GM12878 (cell line): ENCODE data around the gene USB1. TPM values are rescaled to one million over a fixed set of nuclear protein-coding genes. Genes with fewer than 3 reads are reported as not detected.

Experiments used
- ATAC-seq: fragments of 200-7000 bp; cut with Tn5 transposase; 3 replicates; pipeline ENCODE4 v1.9.1; 2020; ENCODE audit warnings: mild to moderate bottlenecking, moderate library complexity
- BruUV-seq: library from RNA; stranded (reverse); fragments of 400-500 nt; replicated peaks from 2 replicates; lab custom pipeline; 2021; lab: Mats Ljungman, UMichigan
- CTCF ChIA-PET: fragments of 300-600 bp; sonication (Branson Sonifier 250); formaldehyde crosslinking; extraction: SDS; loops from one replicate; lab custom pipeline; 2021; ENCODE audit warnings: inconsistent platforms; lab: Yijun Ruan, JAX
- POLR2A ChIA-PET: fragments of 350-600 bp; formaldehyde crosslinking; extraction: SDS; loops from one replicate; lab custom pipeline; 2021; ENCODE audit warnings: inconsistent platforms; lab: Charles Lee
- RAD21 ChIA-PET: fragments of 300-600 bp; sonication (Branson Sonifier 250); formaldehyde crosslinking; loops from one replicate; lab custom pipeline; 2023; ENCODE audit warnings: antibody characterized with exemption; ENCODE audit not compliant: unreplicated experiment; lab: Charles Lee
- SMC1A ChIA-PET: fragments of 300-600 bp; sonication (Branson Sonifier 250); formaldehyde crosslinking; loops from one replicate; lab custom pipeline; 2023; ENCODE audit not compliant: unreplicated experiment, uncharacterized antibody; lab: Charles Lee
- DNase-seq: peaks from one replicate; pipeline ENCODE4 v3.0.0-alpha.2; 2011; ENCODE audit warnings: low read depth, low spot score
- FAIRE-seq: peaks from 3 replicates; lab custom pipeline; 2011; peaks lifted over from hg19 to GRCh38; lab: Jason Lieb, UNC
- H2AFZ ChIP-seq: 2 replicates; pipeline ENCODE4 v1.6.0; 2011; ENCODE audit warnings: low read depth, low read length, control low read depth; ENCODE audit not compliant: control insufficient read depth
- H3K27ac ChIP-seq: 2 replicates; pipeline ENCODE4 v1.5.1; 2011; ENCODE audit warnings: control low read depth; ENCODE audit not compliant: control insufficient read depth, insufficient read depth
- H3K27me3 ChIP-seq, 2 experiments: replicated peaks in 1 of 2; 2 replicates each; pipeline versions ENCODE4 v1.6.0 to v1.6.1; 2011; ENCODE audit warnings: low read length in 1 of 2; ENCODE audit not compliant: control insufficient read depth in 2 of 2, insufficient read depth in 2 of 2
- H3K36me3 ChIP-seq, 2 experiments: 2 replicates each; pipeline ENCODE4 v1.5.1; 2011; ENCODE audit warnings: low read length in 1 of 2; ENCODE audit not compliant: control insufficient read depth in 2 of 2, insufficient read depth in 2 of 2
- H3K4me1 ChIP-seq: 2 replicates; pipeline ENCODE4 v1.6.1; 2011; ENCODE audit warnings: mild to moderate bottlenecking, low read length, moderate library complexity, mixed read lengths; ENCODE audit not compliant: control insufficient read depth, insufficient read depth
- H3K4me2 ChIP-seq: 2 replicates; pipeline ENCODE4 v1.6.0; 2011; ENCODE audit warnings: control low read depth; ENCODE audit not compliant: control insufficient read depth, insufficient read depth
- H3K4me3 ChIP-seq: fragments of 200-600 bp; sonication (generic); 2 replicates; pipeline ENCODE4 v1.5.1; 2016
- H3K79me2 ChIP-seq: 2 replicates; pipeline ENCODE4 v1.6.0; 2011; ENCODE audit warnings: low read length; ENCODE audit not compliant: control insufficient read depth, insufficient read depth
- H3K9ac ChIP-seq: 2 replicates; pipeline ENCODE4 v1.8.0; 2011; ENCODE audit warnings: low read length, control low read depth, mixed read lengths; ENCODE audit not compliant: control insufficient read depth, insufficient read depth
- H3K9me3 ChIP-seq: replicated peaks from 3 replicates; pipeline ENCODE4 v1.5.1; 2011; ENCODE audit warnings: mild to moderate bottlenecking, low read length; ENCODE audit not compliant: control insufficient read depth, insufficient read depth
- H4K20me1 ChIP-seq: 2 replicates; pipeline ENCODE4 v1.6.0; 2011; ENCODE audit not compliant: control insufficient read depth, insufficient read depth
- BMI1 ChIP-seq: fragments of 450-650 bp; IDR thresholded peaks from 2 replicates; pipeline ENCODE4 v1.6.1; 2016; ENCODE audit warnings: mild to moderate bottlenecking, moderate library complexity, borderline replicate concordance
- BRCA1 ChIP-seq: IDR thresholded peaks from 2 replicates; pipeline ENCODE4 v1.6.1; 2011; ENCODE audit warnings: low read depth, low read length, improper control_type of control experiment
- CHD4 ChIP-seq: fragments of 200-600 bp; sonication (generic); IDR thresholded peaks from 2 replicates; pipeline ENCODE4 v1.6.1; 2016; ENCODE audit warnings: mild to moderate bottlenecking
- EGR1 ChIP-seq, 2 experiments: IDR thresholded peaks; 1 replicate in 1 of 2; 2 replicates in 1 of 2; pipeline ENCODE4 v1.6.1; 2011 to 2012; ENCODE audit warnings: low read depth in 2 of 2, low read length in 2 of 2, borderline replicate concordance in 1 of 2, mild to moderate bottlenecking in 1 of 2, moderate library complexity in 1 of 2
- LARP7 ChIP-seq: fragments of 450-650 bp; IDR thresholded peaks from 2 replicates; pipeline ENCODE4 v1.6.1; 2017; ENCODE audit warnings: mild to moderate bottlenecking
- NFIC ChIP-seq: IDR thresholded peaks from 2 replicates; pipeline ENCODE4 v1.6.1; 2012; ENCODE audit warnings: low read depth, mild to moderate bottlenecking, inconsistent platforms, low read length, moderate library complexity
- NFYA ChIP-seq: IDR thresholded peaks from 2 replicates; pipeline ENCODE4 v1.6.1; 2011; ENCODE audit warnings: low read depth, mild to moderate bottlenecking, low read length, improper control_type of control experiment, borderline replicate concordance
- PKNOX1 ChIP-seq: fragments of 450-650 bp; IDR thresholded peaks from 2 replicates; pipeline ENCODE4 v1.6.1; 2016; ENCODE audit warnings: mild to moderate bottlenecking
- PML ChIP-seq: IDR thresholded peaks from 2 replicates; pipeline ENCODE4 v1.6.1; 2012; ENCODE audit warnings: low read length, inconsistent platforms
- SMARCA5 ChIP-seq: fragments of 450-650 bp; IDR thresholded peaks from 2 replicates; pipeline ENCODE4 v1.6.1; 2017; ENCODE audit warnings: mild to moderate bottlenecking
- SREBF1 ChIP-seq: IDR thresholded peaks from 2 replicates; pipeline ENCODE4 v1.6.1; 2012; ENCODE audit warnings: mild to moderate bottlenecking, low read length
- ZNF622 ChIP-seq: fragments of 450-650 bp; IDR thresholded peaks from 2 replicates; pipeline ENCODE4 v1.6.1; 2017; ENCODE audit warnings: mild to moderate bottlenecking, inconsistent platforms
- ZZZ3 ChIP-seq: IDR thresholded peaks from 2 replicates; pipeline ENCODE4 v1.6.1; 2011; ENCODE audit warnings: low read depth; ENCODE audit not compliant: control insufficient read depth, insufficient read length
- WGBS: methylation state at CpG from one replicate; pipeline ENCODE4 v1.1.6; 2016; ENCODE audit warnings: low lambda C conversion rate; ENCODE audit not compliant: insufficient replicate concordance, insufficient coverage; ENCODE audit errors: missing lambda C conversion rate; 5-methylcytosine and 5-hydroxymethylcytosine counted together
- in situ Hi-C: fragments of 300-500 bp; cut with MboI; formaldehyde crosslinking; loops from 9 replicates; pipeline ENCODE4 v1.14.3; 2018; ENCODE audit warnings: mixed read lengths
- intact Hi-C: fragments of 100-400 bp; cut with micrococcal nuclease; formaldehyde crosslinking; loops from one replicate; pipeline ENCODE4 v1.14.2; 2022; ENCODE audit not compliant: unreplicated experiment
- polyA plus RNA-seq, 11 experiments: library from polyadenylated mRNA; depleted of rRNA in 4 of 11; unstranded in 6 of 11; stranded (reverse) in 5 of 11; fragments of >200 nt; fragmentation: Nextera tagmentation in 4 of 11; fragmentation: Illumina TruSeq in 1 of 11; extraction: Ambion mirVana in 4 of 11; extraction: Trizol in 1 of 11; gene quantifications; 1 replicate in 1 of 11; 2 replicates in 10 of 11; pipeline versions ENCODE4 v1.2.1 to v1.2.3, GENCODE V29; 2011 to 2016; ENCODE audit warnings: inconsistent platforms in 2 of 11, missing spikeins in 2 of 11, low read depth in 1 of 11
- total RNA-seq, 4 experiments: library from RNA; depleted of rRNA in 3 of 4; stranded (reverse); fragments of >200 nt in 3 of 4; fragmentation: Illumina TruSeq in 1 of 4; extraction: Trizol in 1 of 4; gene quantifications; 2 replicates each; pipeline versions ENCODE4 v1.2.1 to v1.2.3, GENCODE V29; 2013 to 2021
- TF ChIP-seq, protein P1 (sequence below): fragments of 450-650 bp; IDR thresholded peaks from 2 replicates; pipeline ENCODE4 v1.6.1; 2016; ENCODE audit warnings: mild to moderate bottlenecking, moderate library complexity, borderline replicate concordance
- TF ChIP-seq, protein P2 (sequence below): IDR thresholded peaks from 2 replicates; pipeline ENCODE4 v1.6.1; 2012; ENCODE audit warnings: low read length, inconsistent platforms
- TF ChIP-seq, protein P3 (sequence below): IDR thresholded peaks from 2 replicates; pipeline ENCODE4 v1.6.1; 2012; ENCODE audit warnings: low read depth, low read length, improper control_type of control experiment

USB1 gene
- total and polyA plus RNA-seq, 10 of the 15 experiments (the other 5 are each of a cell fraction or from before 2014, with no cell fraction given) = 7.9 to 72.2 (median 41.6) TPM

DNA sequence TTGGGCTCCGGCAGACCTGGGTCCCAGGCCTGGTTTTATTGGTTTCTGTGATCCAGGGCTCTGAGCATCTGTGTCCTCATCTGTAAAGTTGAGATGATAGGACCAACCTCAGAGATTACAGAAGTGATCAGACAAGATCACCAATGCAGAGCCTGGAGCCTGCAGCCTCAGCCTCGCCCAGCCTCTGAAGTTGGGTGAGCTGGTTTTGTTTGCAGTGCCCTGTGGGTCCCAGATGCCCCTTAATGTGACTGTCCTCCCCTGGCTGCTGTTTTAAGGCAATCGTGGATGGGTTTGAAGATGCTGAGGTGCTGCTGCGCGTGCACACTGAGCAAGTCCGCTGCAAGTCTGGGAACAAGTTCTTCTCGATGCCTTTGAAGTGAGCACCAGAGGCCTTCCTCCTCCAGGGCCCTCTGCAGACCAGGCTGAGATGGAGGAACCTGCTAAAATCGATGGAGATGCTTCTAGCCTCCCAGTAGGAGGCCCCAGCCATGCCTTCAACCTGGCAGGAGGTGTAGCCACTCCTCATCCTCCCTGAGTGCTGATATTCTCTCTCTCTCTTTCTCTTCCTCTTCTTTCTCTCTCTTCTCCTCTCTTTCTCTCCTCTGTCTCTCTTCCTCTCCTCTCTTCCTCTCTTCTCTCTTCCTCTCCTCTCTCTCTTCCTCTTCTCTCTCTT is 18.8 kb downstream of the USB1 start:
- Histone ChIP-seq H3K27ac (no peak overlapping the region), H3K9me3 (no peaks in the 10 kb centered on the region), H3K36me3 (peaks cover 0 to 2% of the 10 kb centered on the region in 2 experiments; a peak in 3 of 4 replicates), H2AFZ (no peak overlapping the region), H4K20me1 (no peaks in the 10 kb centered on the region), H3K9ac (no peak overlapping the region), H3K4me2 (no peak overlapping the region), H3K4me1 (no peaks in the 10 kb centered on the region; the same call in 1 of the 2 replicates), H3K4me3 (no peak overlapping the region), H3K27me3 (no peaks in the 10 kb centered on the region; a peak in 1 of 4 replicates), H3K79me2 (no peaks in the 10 kb centered on the region)
- intact Hi-C loops (loop anchor here (2.0 to 10.0 kb wide), 4 partner anchors 103 to 467 kb away; partner anchors contain the start of gene CSNK2A2), in situ Hi-C loops (loop anchor here (5.0 kb wide), 1 partner anchor 107 kb away; the partner anchor contains the start of gene CFAP20)
- DNase-seq (no peak), ATAC-seq (no peak), FAIRE-seq (no peak)
- ChIA-PET POLR2A (no interaction called here), SMC1A (interaction anchor here (0.8 to 1.8 kb wide), 2 partner anchors 102 to 106 kb away, joined by 5 to 7 read pairs; no protein-coding TSS in a partner anchor), RAD21 (interaction anchor here (0.9 to 1.7 kb wide), 4 partner anchors 87 to 317 kb away, joined by 3 to 7 read pairs (median 4); no protein-coding TSS in a partner anchor), CTCF (interaction anchor here (0.6 to 2.5 kb wide), 10 partner anchors 11 to 287 kb away, joined by 3 to 19 read pairs (median 4); a partner anchor contains a TSS)
- BruUV-seq = no TSS peak
- WGBS = 83% methylated on average over 8 of the region's 8 CpGs
- TF ChIP-seq, protein P1, sequence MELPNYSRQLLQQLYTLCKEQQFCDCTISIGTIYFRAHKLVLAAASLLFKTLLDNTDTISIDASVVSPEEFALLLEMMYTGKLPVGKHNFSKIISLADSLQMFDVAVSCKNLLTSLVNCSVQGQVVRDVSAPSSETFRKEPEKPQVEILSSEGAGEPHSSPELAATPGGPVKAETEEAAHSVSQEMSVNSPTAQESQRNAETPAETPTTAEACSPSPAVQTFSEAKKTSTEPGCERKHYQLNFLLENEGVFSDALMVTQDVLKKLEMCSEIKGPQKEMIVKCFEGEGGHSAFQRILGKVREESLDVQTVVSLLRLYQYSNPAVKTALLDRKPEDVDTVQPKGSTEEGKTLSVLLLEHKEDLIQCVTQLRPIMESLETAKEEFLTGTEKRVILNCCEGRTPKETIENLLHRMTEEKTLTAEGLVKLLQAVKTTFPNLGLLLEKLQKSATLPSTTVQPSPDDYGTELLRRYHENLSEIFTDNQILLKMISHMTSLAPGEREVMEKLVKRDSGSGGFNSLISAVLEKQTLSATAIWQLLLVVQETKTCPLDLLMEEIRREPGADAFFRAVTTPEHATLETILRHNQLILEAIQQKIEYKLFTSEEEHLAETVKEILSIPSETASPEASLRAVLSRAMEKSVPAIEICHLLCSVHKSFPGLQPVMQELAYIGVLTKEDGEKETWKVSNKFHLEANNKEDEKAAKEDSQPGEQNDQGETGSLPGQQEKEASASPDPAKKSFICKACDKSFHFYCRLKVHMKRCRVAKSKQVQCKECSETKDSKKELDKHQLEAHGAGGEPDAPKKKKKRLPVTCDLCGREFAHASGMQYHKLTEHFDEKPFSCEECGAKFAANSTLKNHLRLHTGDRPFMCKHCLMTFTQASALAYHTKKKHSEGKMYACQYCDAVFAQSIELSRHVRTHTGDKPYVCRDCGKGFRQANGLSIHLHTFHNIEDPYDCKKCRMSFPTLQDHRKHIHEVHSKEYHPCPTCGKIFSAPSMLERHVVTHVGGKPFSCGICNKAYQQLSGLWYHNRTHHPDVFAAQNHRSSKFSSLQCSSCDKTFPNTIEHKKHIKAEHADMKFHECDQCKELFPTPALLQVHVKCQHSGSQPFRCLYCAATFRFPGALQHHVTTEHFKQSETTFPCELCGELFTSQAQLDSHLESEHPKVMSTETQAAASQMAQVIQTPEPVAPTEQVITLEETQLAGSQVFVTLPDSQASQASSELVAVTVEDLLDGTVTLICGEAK = no peak
- TF ChIP-seq NFIC (no peak), BMI1 (no peak), ZZZ3 (no peak), PKNOX1 (no peak), NFYA (no peak), SREBF1 (no peak), LARP7 (no peak), SMARCA5 (no peak), ZNF622 (no peak), PML (no peak), EGR1 (IDR thresholded peaks at IDR 0.05; ENCODE audit: borderline replicate concordance in 1 of 2, low read depth in 2 of 2, low read length in 2 of 2) (no peak), CHD4 (no peak), BRCA1 (no peak)
- TF ChIP-seq, protein P2, sequence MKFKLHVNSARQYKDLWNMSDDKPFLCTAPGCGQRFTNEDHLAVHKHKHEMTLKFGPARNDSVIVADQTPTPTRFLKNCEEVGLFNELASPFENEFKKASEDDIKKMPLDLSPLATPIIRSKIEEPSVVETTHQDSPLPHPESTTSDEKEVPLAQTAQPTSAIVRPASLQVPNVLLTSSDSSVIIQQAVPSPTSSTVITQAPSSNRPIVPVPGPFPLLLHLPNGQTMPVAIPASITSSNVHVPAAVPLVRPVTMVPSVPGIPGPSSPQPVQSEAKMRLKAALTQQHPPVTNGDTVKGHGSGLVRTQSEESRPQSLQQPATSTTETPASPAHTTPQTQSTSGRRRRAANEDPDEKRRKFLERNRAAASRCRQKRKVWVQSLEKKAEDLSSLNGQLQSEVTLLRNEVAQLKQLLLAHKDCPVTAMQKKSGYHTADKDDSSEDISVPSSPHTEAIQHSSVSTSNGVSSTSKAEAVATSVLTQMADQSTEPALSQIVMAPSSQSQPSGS = no peak
- TF ChIP-seq, protein P3, sequence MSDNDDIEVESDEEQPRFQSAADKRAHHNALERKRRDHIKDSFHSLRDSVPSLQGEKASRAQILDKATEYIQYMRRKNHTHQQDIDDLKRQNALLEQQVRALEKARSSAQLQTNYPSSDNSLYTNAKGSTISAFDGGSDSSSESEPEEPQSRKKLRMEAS = no peak
